Naive B cell (primary cell): ENCODE results near the gene CMKLR1. TPM values are rescaled to one million over a fixed set of nuclear protein-coding genes. Genes with fewer than 3 reads are reported as not detected.

ENCODE experiments used
- ATAC-seq, 2 donors: fragments of 150-1000 bp; cut with Tn5 transposase; 2 replicates each; pipeline ENCODE4 v1.10.0; 2021; ENCODE audit warnings: low read depth in 2 of 2, mild to moderate bottlenecking in 2 of 2, moderate library complexity in 2 of 2
- DNase-seq: peaks from one replicate; pipeline ENCODE4 v3.0.0; 2022
- H3K27ac Mint-ChIP-seq, 6 donors: one replicate each; pipeline ENCODE4 v1.8.0; 2020 to 2022; ENCODE audit warnings: mild to moderate bottlenecking in 6 of 6, mixed read lengths in 6 of 6, moderate library complexity in 5 of 6, inconsistent platforms in 2 of 6
- H3K27me3 Mint-ChIP-seq, 3 donors: one replicate each; pipeline ENCODE4 v1.8.0; 2021 to 2022; ENCODE audit warnings: mixed read lengths in 3 of 3, mild to moderate bottlenecking in 1 of 3
- H3K36me3 Mint-ChIP-seq, 2 donors: one replicate each; pipeline ENCODE4 v1.8.0; 2020 to 2022; ENCODE audit warnings: mixed read lengths in 2 of 2, inconsistent platforms in 1 of 2, mild to moderate bottlenecking in 1 of 2
- H3K4me1 Mint-ChIP-seq, 3 donors: one replicate each; pipeline ENCODE4 v1.8.0; 2020 to 2022; ENCODE audit warnings: mixed read lengths in 3 of 3, inconsistent platforms in 1 of 3, mild to moderate bottlenecking in 1 of 3, moderate library complexity in 1 of 3
- H3K4me3 Mint-ChIP-seq, 8 donors: one replicate each; pipeline ENCODE4 v1.8.0; 2020 to 2022; ENCODE audit warnings: mild to moderate bottlenecking in 8 of 8, mixed read lengths in 8 of 8, moderate library complexity in 8 of 8, inconsistent platforms in 2 of 8
- H3K9me3 Mint-ChIP-seq, 7 donors: one replicate each; pipeline ENCODE4 v1.8.0; 2020 to 2022; ENCODE audit warnings: mixed read lengths in 7 of 7, mild to moderate bottlenecking in 5 of 7, inconsistent platforms in 2 of 7, moderate library complexity in 1 of 7
- polyA plus RNA-seq, 6 donors: library from polyadenylated mRNA; unstranded; fragments of 300-500 nt; fragmentation: Illumina TruSeq; gene quantifications; one replicate each; pipeline ENCODE4 v1.2.3, GENCODE V29; 2021; ENCODE audit warnings: low read depth in 6 of 6

CMKLR1 gene
- polyA plus RNA-seq, 6 donors from 2014 or later = 0.09 TPM; not detected in 5

DNA sequence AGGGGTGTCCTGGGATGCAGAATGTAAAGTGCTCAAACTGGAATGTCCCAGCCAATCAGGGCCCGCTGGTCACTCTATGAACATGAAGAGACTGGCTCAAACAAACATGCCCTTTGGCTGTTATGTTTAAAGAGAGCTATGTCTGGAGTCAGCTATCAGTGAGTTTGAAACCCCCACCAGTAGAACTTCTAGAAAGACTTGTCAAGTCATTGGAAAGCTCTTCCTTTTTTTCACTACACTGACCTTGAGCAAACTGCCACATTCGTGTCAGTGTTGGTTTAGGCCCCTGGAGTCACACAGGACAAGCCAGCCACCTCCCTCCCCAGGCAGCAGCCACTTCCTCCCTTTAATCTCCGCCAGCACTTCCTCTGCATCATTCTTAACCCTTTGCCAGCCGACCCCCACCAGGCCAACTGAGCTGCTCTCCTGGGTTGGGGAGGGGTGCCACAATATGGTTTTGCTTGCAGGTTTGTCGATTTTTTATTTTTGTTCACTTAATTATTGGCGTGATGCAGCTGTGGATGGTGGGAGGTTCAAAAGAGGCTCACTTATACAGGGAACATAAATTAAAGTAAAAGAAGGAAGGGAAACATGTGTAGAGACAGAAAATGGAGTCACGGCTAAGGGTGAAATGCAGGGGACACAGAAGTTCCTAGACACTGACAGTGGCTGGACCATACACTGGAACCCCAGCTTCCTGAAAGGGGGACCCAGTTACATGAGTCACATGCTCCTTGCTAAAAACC, 25.3 kb downstream of the CMKLR1 start:
- Mint-ChIP-seq H3K4me1 (peaks cover 4 to 7% (median 6%) of the 10 kb centered on the region in 3 donors), H3K27ac (no peak overlapping the region), H3K27me3 (peaks cover 0 to 23% (median 18%) of the 10 kb centered on the region in 3 donors), H3K9me3 (peaks cover 0 to 4% (median 0%) of the 10 kb centered on the region in 7 donors), H3K36me3 (no peaks in the 10 kb centered on the region), H3K4me3 (peak overlapping the region in 1 of 8 donors; percentile 31)
- ATAC-seq (no peak), DNase-seq (no peak)

DNA sequence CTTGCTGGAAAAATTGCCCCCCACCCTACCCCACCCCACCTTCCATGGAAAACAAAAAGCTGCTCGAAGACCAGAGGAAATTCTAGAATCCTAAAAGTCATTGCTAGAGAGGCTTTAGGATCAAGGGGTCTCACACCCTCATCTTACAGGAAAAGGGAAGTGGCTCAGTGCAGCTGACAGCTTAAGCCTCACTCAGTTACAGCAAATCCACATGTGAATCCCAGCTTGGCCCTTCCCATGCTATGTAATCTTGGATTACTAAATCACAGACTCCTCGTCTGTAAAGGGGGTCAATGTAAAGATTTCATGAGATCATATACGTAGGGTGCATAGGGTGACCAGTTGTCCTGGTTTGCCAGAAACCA, 25.9 kb downstream of the CMKLR1 start:
- Mint-ChIP-seq H3K9me3 (peaks cover 0 to 4% (median 0%) of the 10 kb centered on the region in 7 donors), H3K4me3 (peak overlapping the region in 1 of 8 donors; percentile 31), H3K27me3 (peaks cover 0 to 29% (median 23%) of the 10 kb centered on the region in 3 donors), H3K4me1 (peaks cover 4 to 7% (median 6%) of the 10 kb centered on the region in 3 donors), H3K27ac (no peak overlapping the region), H3K36me3 (no peaks in the 10 kb centered on the region)
- ATAC-seq (no peak), DNase-seq (no peak)

DNA sequence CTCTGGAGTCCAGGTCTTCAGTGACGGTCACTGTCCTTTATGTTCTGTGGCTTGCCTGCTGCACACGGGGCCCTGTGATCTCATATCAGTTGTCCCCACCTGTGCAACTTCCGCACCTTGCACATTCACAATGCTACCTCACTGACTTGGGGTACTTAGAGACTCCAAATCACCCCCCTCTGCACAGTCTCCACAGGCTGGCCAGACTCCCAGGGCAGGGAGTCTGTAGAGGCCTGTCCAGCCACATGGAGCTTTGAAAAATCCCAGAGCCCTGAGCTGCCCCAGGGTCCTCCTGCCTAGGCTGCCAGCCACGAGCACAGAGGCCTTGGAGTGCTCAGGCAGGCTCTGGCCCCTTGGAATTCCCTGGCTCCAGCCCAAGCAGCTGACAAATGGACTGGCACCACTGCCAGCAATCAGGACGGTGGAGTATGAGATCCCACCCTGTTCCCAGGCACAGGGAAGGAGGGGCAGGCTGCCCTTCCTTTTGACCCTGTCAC, 26.4 kb downstream of the CMKLR1 start:
- H3K27ac Mint-ChIP-seq = no peak overlapping the region
- no peaks in the 10 kb centered on the region for H3K36me3 Mint-ChIP-seq
- no peak for DNase-seq
- no peak overlapping the region for H3K4me3 Mint-ChIP-seq
- ATAC-seq = no peak
- H3K27me3 Mint-ChIP-seq = peaks cover 0 to 28% (median 27%) of the 10 kb centered on the region in 3 donors
- H3K9me3 Mint-ChIP-seq = peaks cover 0 to 4% (median 0%) of the 10 kb centered on the region in 7 donors
- peaks cover 4 to 7% (median 6%) of the 10 kb centered on the region in 3 donors for H3K4me1 Mint-ChIP-seq

DNA sequence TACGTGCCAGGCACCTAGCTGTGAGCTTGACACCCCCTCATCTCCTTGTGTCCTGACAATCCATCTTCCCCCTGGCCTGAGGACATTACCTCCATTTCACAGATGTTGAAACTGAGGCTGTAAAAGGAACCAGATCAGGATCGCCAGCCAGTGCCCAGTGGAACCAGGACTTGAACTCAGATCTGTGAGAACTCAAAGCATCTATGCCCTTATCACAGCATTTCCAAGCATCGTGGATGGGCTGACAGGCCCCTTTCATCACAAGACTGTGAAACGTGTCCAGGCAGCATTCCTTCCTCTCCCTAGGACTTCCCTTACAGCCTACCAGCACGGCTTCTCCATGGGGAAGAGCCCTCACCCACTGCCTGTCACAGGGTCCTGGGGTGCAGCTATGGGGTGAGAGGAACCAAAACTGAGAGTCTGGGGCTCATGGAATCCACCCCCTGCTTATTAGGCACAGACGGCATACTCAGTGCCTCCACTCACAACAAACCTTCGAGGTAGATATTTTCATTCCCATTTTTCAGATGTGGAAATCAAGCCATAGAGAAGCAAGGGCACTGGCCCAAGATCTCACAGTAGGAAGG, 26.9 kb downstream of the CMKLR1 start:
- ATAC-seq (no peak), DNase-seq (no peak)
- no peaks in the 10 kb centered on the region for H3K36me3 Mint-ChIP-seq
- peaks cover 0 to 28% (median 26%) of the 10 kb centered on the region in 3 donors for H3K27me3 Mint-ChIP-seq
- H3K9me3 Mint-ChIP-seq = peaks cover 0 to 4% (median 0%) of the 10 kb centered on the region in 7 donors
- H3K4me3 Mint-ChIP-seq = no peak overlapping the region
- H3K27ac Mint-ChIP-seq = no peak overlapping the region
- H3K4me1 Mint-ChIP-seq = peaks cover 4 to 7% (median 6%) of the 10 kb centered on the region in 3 donors

DNA sequence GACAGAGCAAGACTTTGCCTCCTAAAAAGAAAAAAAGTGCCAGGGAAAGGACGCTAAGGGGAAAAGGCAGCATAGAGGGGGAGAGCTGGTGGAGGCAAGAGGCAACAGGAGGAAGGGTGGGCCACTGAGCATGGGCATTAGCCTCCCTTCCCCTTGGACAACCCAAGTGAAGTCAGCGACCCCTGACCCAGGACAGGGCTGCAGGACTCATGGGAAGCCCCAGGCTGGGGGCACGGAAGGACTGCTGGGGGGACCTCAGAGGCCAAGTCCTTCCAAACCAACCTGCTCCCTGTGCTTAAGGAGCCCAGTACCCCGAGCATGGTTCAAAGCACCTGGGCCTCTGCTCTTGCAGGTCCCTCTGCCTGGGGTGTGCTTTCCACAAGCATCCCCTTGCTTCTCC, 27.5 kb downstream of the CMKLR1 start:
- Mint-ChIP-seq H3K4me1 (peaks cover 4 to 7% (median 6%) of the 10 kb centered on the region in 3 donors), H3K36me3 (no peaks in the 10 kb centered on the region), H3K27me3 (peaks cover 0 to 33% (median 32%) of the 10 kb centered on the region in 3 donors), H3K9me3 (peaks cover 0 to 4% (median 0%) of the 10 kb centered on the region in 7 donors), H3K4me3 (no peak overlapping the region), H3K27ac (no peak overlapping the region)
- DNase-seq (no peak), ATAC-seq (no peak)

DNA sequence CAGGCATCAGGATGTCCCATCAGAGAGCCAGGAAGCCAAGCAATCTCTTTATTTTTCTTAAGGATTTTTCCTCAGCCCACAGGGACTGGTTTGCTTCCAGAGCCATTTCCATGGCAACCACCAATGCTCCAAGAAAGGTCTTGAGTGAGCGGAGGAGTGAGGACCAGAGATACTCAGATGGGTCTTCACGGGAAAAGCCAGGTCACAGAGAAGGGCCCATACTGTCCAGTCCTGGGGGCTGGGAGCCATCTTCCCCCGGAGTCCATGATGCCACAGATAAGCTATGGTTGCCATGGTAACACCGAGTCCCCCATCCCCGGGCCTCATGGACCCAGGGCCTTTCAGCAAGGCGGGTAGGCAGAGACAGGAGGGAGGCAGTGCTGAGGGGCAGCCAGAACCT, 28.6 kb downstream of the CMKLR1 start:
- Mint-ChIP-seq H3K36me3 (no peaks in the 10 kb centered on the region), H3K9me3 (no peaks in the 10 kb centered on the region), H3K4me1 (peaks cover 4 to 7% (median 6%) of the 10 kb centered on the region in 3 donors), H3K27me3 (peaks cover 4 to 37% (median 35%) of the 10 kb centered on the region in 3 donors), H3K27ac (no peak overlapping the region), H3K4me3 (peak overlapping the region in 1 of 8 donors; percentile 15)
- DNase-seq (no peak), ATAC-seq (no peak)

DNA sequence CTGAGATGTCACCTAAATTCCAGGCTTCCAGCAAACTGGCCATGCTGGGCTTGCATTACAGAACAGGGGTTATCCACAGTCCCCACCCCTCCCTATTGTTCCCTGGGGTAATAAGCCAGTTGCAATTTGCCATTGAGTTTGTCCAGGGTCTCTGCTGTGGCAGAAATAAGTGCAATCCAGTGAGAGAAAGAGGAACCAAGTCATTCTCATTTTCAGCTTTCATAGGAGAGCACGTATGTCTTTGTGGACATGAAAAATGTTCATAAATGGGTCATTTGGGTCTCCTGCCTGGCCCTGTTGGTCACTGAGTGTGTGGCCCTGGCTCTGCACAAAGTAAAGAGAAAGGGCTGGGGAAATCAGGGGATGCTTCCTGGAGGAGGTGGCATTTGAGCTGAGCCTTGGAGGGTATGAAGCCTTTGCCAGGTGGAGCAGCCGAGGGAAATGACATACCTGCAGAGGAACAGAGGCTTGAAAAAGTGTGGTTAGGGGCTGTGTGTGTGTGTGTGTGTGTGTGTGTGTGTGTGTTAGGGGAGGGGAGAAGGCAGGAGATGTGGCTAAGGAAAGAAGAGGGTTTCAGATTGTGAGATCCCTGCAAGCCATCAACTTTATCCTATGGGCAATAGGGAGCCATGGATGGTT, 29.3 kb downstream of the CMKLR1 start:
- H3K27ac Mint-ChIP-seq = no peak overlapping the region
- no peak overlapping the region for H3K4me3 Mint-ChIP-seq
- H3K27me3 Mint-ChIP-seq = peaks cover 4 to 44% (median 42%) of the 10 kb centered on the region in 3 donors
- H3K9me3 Mint-ChIP-seq = no peaks in the 10 kb centered on the region
- ATAC-seq (no peak), DNase-seq (no peak)
- H3K36me3 Mint-ChIP-seq = no peaks in the 10 kb centered on the region
- H3K4me1 Mint-ChIP-seq = peaks cover 4 to 7% (median 6%) of the 10 kb centered on the region in 3 donors

DNA sequence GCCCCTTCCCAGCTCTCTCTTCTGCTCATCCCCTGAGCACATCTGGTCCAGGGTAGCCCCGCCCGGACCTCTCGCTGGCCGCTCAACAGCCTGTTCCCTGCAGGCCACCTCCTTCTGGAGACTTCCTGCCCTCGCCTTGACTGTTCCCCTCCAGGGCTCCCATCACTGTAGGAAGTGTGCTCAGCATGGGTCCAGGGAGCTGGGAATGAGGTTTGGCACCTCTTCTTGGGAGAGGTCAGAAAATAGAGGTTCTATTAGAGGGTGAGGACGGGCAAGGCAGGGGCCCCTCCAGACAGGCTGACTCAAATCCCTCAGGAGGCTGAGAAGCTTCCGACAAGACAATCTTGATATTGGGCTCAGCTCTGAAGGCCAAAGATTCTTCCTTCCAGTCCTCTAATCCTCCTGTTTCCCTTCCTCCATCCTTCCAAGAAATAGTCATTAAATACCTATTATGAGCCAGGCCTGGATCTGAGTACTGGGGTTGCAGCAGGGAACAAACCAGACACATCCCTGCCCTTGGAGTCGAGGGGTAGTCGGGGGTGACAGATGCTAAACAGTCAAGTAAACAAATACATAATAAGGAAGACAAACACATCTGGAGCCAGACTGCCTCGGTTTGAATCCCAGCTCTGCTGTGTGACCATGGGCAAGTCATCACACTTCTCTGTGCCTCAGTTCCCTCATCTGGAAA, 30.6 kb downstream of the CMKLR1 start:
- Mint-ChIP-seq H3K27ac (no peak overlapping the region), H3K9me3 (no peaks in the 10 kb centered on the region), H3K27me3 (peaks cover 9 to 52% (median 50%) of the 10 kb centered on the region in 3 donors), H3K36me3 (no peaks in the 10 kb centered on the region), H3K4me1 (peaks cover 0 to 3% (median under 1%) of the 10 kb centered on the region in 3 donors), H3K4me3 (no peak overlapping the region)
- no peak for ATAC-seq
- no peak for DNase-seq

DNA sequence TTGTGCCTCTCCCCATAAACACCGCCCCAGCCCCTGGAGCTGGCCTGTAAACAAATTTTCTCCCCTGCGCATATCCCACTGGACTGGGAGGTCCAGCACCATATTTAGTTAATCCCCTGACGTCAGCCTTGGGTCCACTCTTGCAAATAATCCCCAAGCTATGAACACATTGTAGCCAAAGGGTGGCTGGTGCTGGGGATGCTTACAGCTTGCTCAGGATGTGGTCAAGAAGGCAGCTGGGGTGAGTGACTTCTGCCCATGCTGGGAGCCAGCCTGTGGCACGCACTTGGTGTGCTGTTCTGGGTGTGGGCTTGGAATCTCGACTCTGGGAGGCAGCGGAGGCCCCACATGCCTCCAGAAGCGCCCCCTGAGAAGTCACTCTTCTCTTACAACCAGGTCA, 32.1 kb downstream of the CMKLR1 start:
- peak overlapping the region in 1 of 6 donors; percentile 35 for H3K27ac Mint-ChIP-seq
- no peaks in the 10 kb centered on the region for H3K36me3 Mint-ChIP-seq
- no peaks in the 10 kb centered on the region for H3K4me1 Mint-ChIP-seq
- DNase-seq = no peak
- no peak overlapping the region for H3K4me3 Mint-ChIP-seq
- H3K27me3 Mint-ChIP-seq = peaks cover 9 to 52% (median 50%) of the 10 kb centered on the region in 3 donors
- ATAC-seq = no peak
- peaks cover 0 to under 1% (median 0%) of the 10 kb centered on the region in 7 donors for H3K9me3 Mint-ChIP-seq

DNA sequence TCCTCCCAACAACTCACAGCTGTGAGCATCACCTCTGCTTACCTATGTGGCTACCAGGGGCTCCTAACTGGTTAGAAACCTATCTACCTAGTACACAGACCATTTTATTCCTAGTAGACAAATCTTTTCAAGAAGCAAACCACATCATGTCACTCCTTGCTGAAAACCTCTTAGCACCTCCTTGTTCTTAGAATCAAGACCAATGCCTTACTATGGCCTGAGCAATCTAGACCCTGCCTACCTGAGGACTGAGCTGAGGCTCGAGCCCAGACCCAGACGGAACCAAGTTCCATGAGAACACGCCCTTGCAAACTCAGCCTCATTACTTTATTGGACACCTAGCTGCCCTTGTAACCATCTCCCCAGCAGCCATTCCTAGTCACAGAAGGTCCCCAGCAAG, 32.6 kb downstream of the CMKLR1 start:
- Mint-ChIP-seq H3K27ac (no peak overlapping the region), H3K4me3 (no peak overlapping the region), H3K36me3 (no peaks in the 10 kb centered on the region), H3K27me3 (peaks cover 9 to 52% (median 50%) of the 10 kb centered on the region in 3 donors), H3K9me3 (peaks cover 0 to 5% (median 0%) of the 10 kb centered on the region in 7 donors), H3K4me1 (no peaks in the 10 kb centered on the region)
- ATAC-seq (no peak), DNase-seq (no peak)

DNA sequence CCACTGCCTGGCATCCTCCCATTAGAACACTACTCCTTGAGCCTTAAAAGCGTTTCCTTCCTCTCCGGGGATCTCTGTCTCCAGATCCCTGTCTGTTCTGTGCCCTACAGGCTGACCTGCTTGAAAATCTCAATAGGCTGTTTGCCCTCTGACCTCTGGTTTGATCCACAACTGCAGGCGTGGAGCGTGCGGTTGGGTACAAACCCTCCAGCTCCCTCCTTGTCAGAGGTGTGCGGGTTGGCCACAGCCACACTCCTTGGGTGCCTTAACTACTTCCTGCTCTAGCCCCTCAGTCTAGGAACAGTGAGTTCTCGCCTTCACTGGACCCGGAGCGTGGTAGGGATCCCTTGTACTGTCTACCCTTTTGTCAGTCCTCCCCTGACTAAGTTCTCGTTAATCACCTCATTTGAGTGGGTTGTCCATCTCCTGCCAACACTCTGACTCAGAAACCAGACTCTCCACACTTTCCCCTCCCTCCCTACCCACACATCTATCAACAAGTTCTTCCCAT, 33.1 kb downstream of the CMKLR1 start:
- ATAC-seq (no peak), DNase-seq (no peak)
- Mint-ChIP-seq H3K9me3 (peaks cover 0 to 5% (median 0%) of the 10 kb centered on the region in 7 donors), H3K4me3 (no peak overlapping the region), H3K36me3 (no peaks in the 10 kb centered on the region), H3K27me3 (peaks cover 9 to 52% (median 50%) of the 10 kb centered on the region in 3 donors), H3K4me1 (no peaks in the 10 kb centered on the region), H3K27ac (no peak overlapping the region)

DNA sequence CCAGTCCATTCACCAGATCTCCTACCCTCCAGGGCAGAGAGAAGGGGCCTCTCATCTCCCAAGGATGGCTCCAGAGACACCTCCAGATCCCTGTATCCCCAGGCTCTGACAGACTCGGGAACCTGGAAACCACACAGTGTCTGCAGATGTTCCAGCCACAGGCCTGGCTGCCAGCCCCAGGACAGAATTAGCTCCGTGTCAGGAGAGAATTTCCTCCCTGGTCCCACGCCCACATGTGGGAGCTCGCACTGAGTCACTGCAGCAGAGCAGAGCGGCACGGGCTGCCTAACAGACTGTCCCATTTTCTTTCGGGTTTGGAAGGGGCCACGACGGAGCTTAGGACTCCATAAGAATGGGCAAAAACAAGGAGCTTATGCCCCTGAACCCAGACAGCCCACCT, 33.6 kb downstream of the CMKLR1 start:
- Mint-ChIP-seq H3K9me3 (peaks cover 0 to 5% (median 0%) of the 10 kb centered on the region in 7 donors), H3K36me3 (no peaks in the 10 kb centered on the region), H3K4me1 (no peaks in the 10 kb centered on the region), H3K4me3 (no peak overlapping the region), H3K27me3 (peaks cover 9 to 52% (median 50%) of the 10 kb centered on the region in 3 donors), H3K27ac (no peak overlapping the region)
- ATAC-seq (no peak), DNase-seq (no peak)

DNA sequence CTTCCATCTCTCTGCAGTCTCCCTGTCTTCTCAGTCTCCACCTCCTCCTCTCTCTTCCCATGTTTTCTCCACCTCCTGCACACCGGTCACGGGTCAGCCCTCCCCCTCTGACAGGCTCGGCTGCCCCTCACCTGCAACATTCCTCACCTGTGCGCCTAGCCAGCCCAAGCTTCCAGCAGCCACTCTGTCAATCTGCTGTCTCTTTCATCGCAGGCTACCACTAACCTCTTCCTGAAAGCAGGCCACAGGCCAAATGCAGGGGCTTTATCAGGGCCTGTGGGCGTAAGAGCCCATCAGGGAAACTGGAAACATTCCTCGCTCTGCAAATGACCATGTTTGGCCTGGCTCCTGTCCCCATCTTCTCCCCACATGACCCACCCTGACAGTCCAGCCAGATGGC, 34.5 kb downstream of the CMKLR1 start:
- H3K4me1 Mint-ChIP-seq = no peaks in the 10 kb centered on the region
- DNase-seq (no peak), ATAC-seq (no peak)
- H3K27ac Mint-ChIP-seq = no peak overlapping the region
- H3K27me3 Mint-ChIP-seq = peaks cover 9 to 45% (median 44%) of the 10 kb centered on the region in 3 donors
- H3K36me3 Mint-ChIP-seq = no peaks in the 10 kb centered on the region
- H3K9me3 Mint-ChIP-seq = peaks cover 0 to 5% (median 0%) of the 10 kb centered on the region in 7 donors
- H3K4me3 Mint-ChIP-seq = no peak overlapping the region
